ENCODE results near the gene SLC15A1. TPM values are rescaled to one million over a fixed set of nuclear protein-coding genes. Genes with fewer than 3 reads are reported as not detected.

SLC15A1 gene
- total RNA-seq, 1 experiment from 2014 or later, result 1.9 TPM

DNA sequence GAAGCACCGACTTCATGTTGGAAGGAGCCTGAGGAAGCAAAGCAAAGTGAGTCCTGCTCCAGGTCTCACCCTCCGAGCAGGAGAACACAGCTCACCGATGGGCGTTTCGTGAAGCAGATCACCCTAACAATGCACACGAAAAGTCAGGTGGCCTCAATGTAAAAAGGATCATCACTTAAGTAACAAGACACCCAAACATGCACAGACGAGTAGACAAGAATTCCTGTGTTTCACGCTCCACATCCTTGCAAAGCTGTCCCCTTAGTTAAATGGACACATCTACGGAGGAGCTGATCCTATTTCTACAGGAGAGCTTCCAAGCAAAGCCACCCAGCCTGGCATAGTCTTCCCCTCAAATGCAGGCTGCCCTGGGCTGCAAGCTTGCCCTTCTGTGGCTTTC, 66.2 kb downstream of the SLC15A1 start:
- H3K27ac Mint-ChIP-seq, result peak overlapping the region in 1 of 3 experiments; percentile 71; a peak in 2 of 7 replicates
- Histone ChIP-seq H2BK15ac (ENCODE audit: low read depth, low read length) (no peak overlapping the region), H4K20me1 (ENCODE audit: control insufficient read depth, insufficient read depth, insufficient read length) (no peaks in the 10 kb centered on the region), H2BK120ac (ENCODE audit: low read depth, low read length, poor library complexity, severe bottlenecking) (no peak overlapping the region), H3K27me3 (ENCODE audit: insufficient read depth, low read length) (no peaks in the 10 kb centered on the region), H3K18ac (ENCODE audit: insufficient read length, low read depth, low read length) (no peak overlapping the region), H3K23me2 (ENCODE audit: insufficient read length, low read depth, low read length, poor library complexity, severe bottlenecking) (no peaks in the 10 kb centered on the region), H3K4ac (ENCODE audit: low read depth, low read length) (no peak overlapping the region), H2AFZ (ENCODE audit: low read length) (no peak overlapping the region), H2BK5ac (ENCODE audit: insufficient read length, low read length) (no peak overlapping the region), H2BK12ac (ENCODE audit: insufficient read length, low read depth, low read length) (no peak overlapping the region), H3K79me1 (ENCODE audit: insufficient read depth, low read depth, low read length, poor library complexity, severe bottlenecking) (no peaks in the 10 kb centered on the region), H3K56ac (ENCODE audit: insufficient read length, low read depth, low read length) (no peak overlapping the region), H3K4me2 (ENCODE audit: insufficient read depth, insufficient read length, low read length) (no peak overlapping the region), H3K4me1 (ENCODE audit: insufficient read depth, low read length) (peaks cover 3% of the 10 kb centered on the region; the same call in 1 of the 2 replicates), H3K79me2 (ENCODE audit: insufficient read depth, low read length) (no peaks in the 10 kb centered on the region), H3K27ac (ENCODE audit: insufficient read length, low read depth, low read length) (no peak overlapping the region), H3K14ac (ENCODE audit: insufficient read depth, low read length) (peak overlapping the region; percentile 44; the same call in 1 of the 2 replicates), H2BK20ac (ENCODE audit: low read depth, low read length, poor library complexity, severe bottlenecking) (no peak overlapping the region), H3T11ph (ENCODE audit: low read length) (no peak overlapping the region), H4K91ac (ENCODE audit: insufficient read length, low read depth, low read length) (no peak overlapping the region), H2AK5ac (ENCODE audit: insufficient read length, low read length) (no peak overlapping the region), H4K8ac (replicated peaks; ENCODE audit: insufficient read length, low read depth, low read length) (no peak overlapping the region), H3K9ac (ENCODE audit: extremely low read depth, insufficient read length, low read length) (no peak overlapping the region), H4K5ac (ENCODE audit: insufficient read length, low read depth, low read length) (no peak overlapping the region), H3K23ac (ENCODE audit: insufficient read length, low read depth, low read length) (no peak overlapping the region), H3K9me3 (ENCODE audit: control insufficient read depth, low read depth, low read length) (no peaks in the 10 kb centered on the region)
- no peaks in the 10 kb centered on the region; a peak in 1 of 5 replicates for H3K9me3 Mint-ChIP-seq
- TF ChIP-seq, protein P1, sequence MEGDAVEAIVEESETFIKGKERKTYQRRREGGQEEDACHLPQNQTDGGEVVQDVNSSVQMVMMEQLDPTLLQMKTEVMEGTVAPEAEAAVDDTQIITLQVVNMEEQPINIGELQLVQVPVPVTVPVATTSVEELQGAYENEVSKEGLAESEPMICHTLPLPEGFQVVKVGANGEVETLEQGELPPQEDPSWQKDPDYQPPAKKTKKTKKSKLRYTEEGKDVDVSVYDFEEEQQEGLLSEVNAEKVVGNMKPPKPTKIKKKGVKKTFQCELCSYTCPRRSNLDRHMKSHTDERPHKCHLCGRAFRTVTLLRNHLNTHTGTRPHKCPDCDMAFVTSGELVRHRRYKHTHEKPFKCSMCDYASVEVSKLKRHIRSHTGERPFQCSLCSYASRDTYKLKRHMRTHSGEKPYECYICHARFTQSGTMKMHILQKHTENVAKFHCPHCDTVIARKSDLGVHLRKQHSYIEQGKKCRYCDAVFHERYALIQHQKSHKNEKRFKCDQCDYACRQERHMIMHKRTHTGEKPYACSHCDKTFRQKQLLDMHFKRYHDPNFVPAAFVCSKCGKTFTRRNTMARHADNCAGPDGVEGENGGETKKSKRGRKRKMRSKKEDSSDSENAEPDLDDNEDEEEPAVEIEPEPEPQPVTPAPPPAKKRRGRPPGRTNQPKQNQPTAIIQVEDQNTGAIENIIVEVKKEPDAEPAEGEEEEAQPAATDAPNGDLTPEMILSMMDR (conservative IDR thresholded peaks at IDR 0.05), result no peak
- WGBS (ENCODE audit: extremely low coverage, insufficient read length, low lambda C conversion rate), result no CpG with 5 or more reads among the region's 9 CpGs
- no peak for DNase-seq
- H3K27me3 Mint-ChIP-seq (ENCODE audit: low read depth), result no peaks in the 10 kb centered on the region
- H3K4me3 Mint-ChIP-seq, result no peak overlapping the region
- peaks cover 32 to 41% of the 10 kb centered on the region in 2 experiments for H3K4me1 Mint-ChIP-seq
- H3K36me3 Mint-ChIP-seq (ENCODE audit: insufficient read depth in 1 of 3, low read depth in 3 of 3), result no peaks in the 10 kb centered on the region; a peak in 1 of 7 replicates

All from H9 (cell line).